Gastrocnemius medialis (tissue), 4 donors: Measurements from ENCODE around the gene RING1. TPM values are rescaled to one million over a fixed set of nuclear protein-coding genes. Genes with fewer than 3 reads are reported as not detected.
"Not testable (repeated sequence)": the region's sequence is repeated elsewhere in the genome, so short reads cannot be mapped to it uniquely, and the experiment has no call there.

ENCODE experiments used
- ATAC-seq, 2 donors: fragments of 150-250 bp; one replicate each; pipeline ENCODE4 v1.9.1; 2016
- DNase-seq, 2 donors: peaks; one replicate each; pipeline ENCODE4 v3.0.0-alpha.2; 2019
- H3K27ac ChIP-seq, 4 donors: fragments of 200-600 bp; sonication (generic); 1 replicate in 1 of 4; 2 replicates in 3 of 4; pipeline ENCODE4 v1.5.1; 2016 to 2018; ENCODE audit warnings: mild to moderate bottlenecking in 2 of 4, moderate library complexity in 1 of 4
- H3K27me3 ChIP-seq, 3 donors: fragments of 200-600 bp; sonication (generic) in 2 of 3; 1 replicate in 1 of 3; 2 replicates in 2 of 3; pipeline versions ENCODE4 v1.5.1 to v1.6.0; 2016 to 2019; ENCODE audit warnings: mild to moderate bottlenecking in 1 of 3, moderate library complexity in 1 of 3
- H3K36me3 ChIP-seq, 2 donors: fragments of 200-600 bp; sonication (generic) in 1 of 2; one replicate each; pipeline ENCODE4 v1.5.1; 2017 to 2018
- H3K4me1 ChIP-seq, 2 donors: fragments of 200-600 bp; sonication (generic) in 1 of 2; one replicate each; pipeline ENCODE4 v1.5.1; 2016 to 2017; ENCODE audit warnings: mild to moderate bottlenecking in 2 of 2
- H3K4me3 ChIP-seq, 4 donors: fragments of 200-600 bp; sonication (generic) in 3 of 4; 1 replicate in 1 of 4; 2 replicates in 3 of 4; pipeline ENCODE4 v1.5.1; 2016 to 2019; ENCODE audit warnings: mild to moderate bottlenecking in 2 of 4
- H3K9me3 ChIP-seq, 3 donors: fragments of 200-600 bp; sonication (generic) in 2 of 3; 1 replicate in 1 of 3; 2 replicates in 2 of 3; pipeline ENCODE4 v1.5.1; 2016 to 2019
- CTCF ChIP-seq, 5 experiments: fragments of 450-650 bp in 3 of 5; fragments of 200-600 bp in 2 of 5; sonication (generic) in 2 of 5; IDR thresholded peaks in 4 of 5; conservative IDR thresholded peaks in 1 of 5; 1 replicate in 4 of 5; 2 replicates in 1 of 5; pipeline ENCODE4 v1.5.1; 2016 to 2019; ENCODE audit warnings: antibody characterized with exemption in 5 of 5, mild to moderate bottlenecking in 3 of 5, moderate library complexity in 3 of 5
- POLR2A ChIP-seq, 2 donors: fragments of 450-650 bp; IDR thresholded peaks; one replicate each; pipeline ENCODE4 v1.6.1; 2017; ENCODE audit warnings: antibody characterized with exemption in 2 of 2, mild to moderate bottlenecking in 2 of 2, moderate library complexity in 2 of 2
- in situ Hi-C, 4 donors: fragments of 200-750 bp; cut with MboI; loops; one replicate each; pipeline versions ENCODE4 v1.15.0 to v1.8.0; 2017; ENCODE audit warnings: low sequenced_read_pairs in 4 of 4
- intact Hi-C: fragments of 100-400 bp; cut with DNase I; formaldehyde crosslinking; loops from one replicate; pipeline ENCODE4 v1.15.1; 2023; ENCODE audit warnings: low total_unique reads
- total RNA-seq, 4 donors: library from RNA; depleted of rRNA; stranded (reverse); fragments of >200 nt; gene quantifications; one replicate each; pipeline versions ENCODE4 v1.1.0 to v1.2.3, GENCODE V29; 2016

RING1 gene
- total RNA-seq, 4 donors from 2014 or later, result 7.4 to 16.3 (median 12.1) TPM

- DNase-seq, result no peak
- Histone ChIP-seq H3K36me3 (no peaks in the 10 kb centered on the region), H3K4me1 (peaks cover 15 to 17% of the 10 kb centered on the region in 2 donors), H3K9me3 (no peaks in the 10 kb centered on the region), H3K27me3 (peaks cover 0 to 2% (median 0%) of the 10 kb centered on the region in 3 donors), H3K4me3 (no peak overlapping the region), H3K27ac (no peak overlapping the region)
- intact Hi-C loops (no loop called here), in situ Hi-C loops (no loop called here)
- no peak for ATAC-seq
- TF ChIP-seq POLR2A (IDR thresholded peaks at IDR 0.05), result no peak
- TF ChIP-seq CTCF (IDR thresholded peaks at IDR 0.05 in 4 of 5, conservative IDR thresholded peaks at IDR 0.05 in 1 of 5), result no peak
Measured at GRCh38 chr6:33216117-33216649, 7.9 kb downstream of the RING1 start.

GRCh38 chr6:33217246-33217645 is 8.9 kb downstream of the RING1 start:
- Histone ChIP-seq H3K36me3 (no peaks in the 10 kb centered on the region), H3K27ac (no peak overlapping the region), H3K9me3 (no peaks in the 10 kb centered on the region), H3K4me1 (peaks cover 15 to 17% of the 10 kb centered on the region in 2 donors), H3K27me3 (peaks cover 0 to 2% (median 0%) of the 10 kb centered on the region in 3 donors), H3K4me3 (no peak overlapping the region)
- no peak for ATAC-seq
- TF ChIP-seq CTCF (IDR thresholded peaks at IDR 0.05 in 4 of 5, conservative IDR thresholded peaks at IDR 0.05 in 1 of 5) (no peak), POLR2A (IDR thresholded peaks at IDR 0.05) (no peak)
- in situ Hi-C loops (no loop called here), intact Hi-C loops (no loop called here)
- DNase-seq, result no peak

GRCh38 chr6:33217681-33218080 is 9.4 kb downstream of the RING1 start:
- Histone ChIP-seq H3K4me3 (no peak overlapping the region), H3K9me3 (no peaks in the 10 kb centered on the region), H3K4me1 (peaks cover 12 to 14% of the 10 kb centered on the region in 2 donors), H3K27me3 (peaks cover 0 to 2% (median 0%) of the 10 kb centered on the region in 3 donors), H3K27ac (no peak overlapping the region), H3K36me3 (no peaks in the 10 kb centered on the region)
- DNase-seq, result no peak
- no peak for ATAC-seq
- TF ChIP-seq CTCF (IDR thresholded peaks at IDR 0.05 in 4 of 5, conservative IDR thresholded peaks at IDR 0.05 in 1 of 5) (no peak), POLR2A (IDR thresholded peaks at IDR 0.05) (no peak)
- in situ Hi-C loops (no loop called here), intact Hi-C loops (no loop called here)

- H3K27ac ChIP-seq, intact Hi-C loops, H3K9me3 ChIP-seq, H3K4me3 ChIP-seq, in situ Hi-C loops, H3K27me3 ChIP-seq, H3K36me3 ChIP-seq, DNase-seq, ATAC-seq, H3K4me1 ChIP-seq: not testable (repeated sequence)
Measured at GRCh38 chr6:33226503-33227120, 18.3 kb downstream of the RING1 start.

GRCh38 chr6:33235221-33235634 is 26.9 kb downstream of the RING1 start:
- TF ChIP-seq CTCF (IDR thresholded peaks at IDR 0.05 in 4 of 5, conservative IDR thresholded peaks at IDR 0.05 in 1 of 5) (no peak), POLR2A (IDR thresholded peaks at IDR 0.05) (no peak)
- in situ Hi-C loops, result no loop called here
- H3K4me1 ChIP-seq, result no peaks in the 10 kb centered on the region
- intact Hi-C loops, result no loop called here
- no peak overlapping the region for H3K4me3 ChIP-seq
- DNase-seq (no peak), ATAC-seq (no peak)
- no peak overlapping the region for H3K27ac ChIP-seq
- H3K9me3 ChIP-seq, result no peaks in the 10 kb centered on the region
- H3K27me3 ChIP-seq, result peaks cover 0 to 5% (median 5%) of the 10 kb centered on the region in 3 donors
- no peaks in the 10 kb centered on the region for H3K36me3 ChIP-seq
